Esophagus muscularis mucosa (tissue), 4 donors: ENCODE measurements around the gene PSKH1.
"Not testable (repeated sequence)": the region's sequence is repeated elsewhere in the genome, so short reads cannot be mapped to it uniquely, and the experiment has no call there.

Experiments
- CTCF ChIP-seq, 3 experiments: fragments of 200-600 bp in 2 of 3; fragments of 450-650 bp in 1 of 3; sonication (generic) in 2 of 3; IDR thresholded peaks; one replicate each; pipeline ENCODE4 v1.5.1; 2017 to 2019; ENCODE audit warnings: antibody characterized with exemption in 3 of 3, mild to moderate bottlenecking in 2 of 3, moderate library complexity in 1 of 3
- EP300 ChIP-seq: sonication (generic); formaldehyde crosslinking; IDR thresholded peaks from one replicate; pipeline ENCODE4 v1.6.1; 2017; ENCODE audit warnings: antibody characterized with exemption
- POLR2A ChIP-seq: fragments of 450-650 bp; IDR thresholded peaks from one replicate; pipeline ENCODE4 v1.6.1; 2017; ENCODE audit warnings: antibody characterized with exemption, moderate library complexity, mild to moderate bottlenecking, low read depth
- POLR2AphosphoS5 ChIP-seq, 2 donors: sonication (generic); formaldehyde crosslinking; IDR thresholded peaks; one replicate each; pipeline ENCODE4 v1.6.1; 2017; ENCODE audit warnings: antibody characterized with exemption in 2 of 2

DNA sequence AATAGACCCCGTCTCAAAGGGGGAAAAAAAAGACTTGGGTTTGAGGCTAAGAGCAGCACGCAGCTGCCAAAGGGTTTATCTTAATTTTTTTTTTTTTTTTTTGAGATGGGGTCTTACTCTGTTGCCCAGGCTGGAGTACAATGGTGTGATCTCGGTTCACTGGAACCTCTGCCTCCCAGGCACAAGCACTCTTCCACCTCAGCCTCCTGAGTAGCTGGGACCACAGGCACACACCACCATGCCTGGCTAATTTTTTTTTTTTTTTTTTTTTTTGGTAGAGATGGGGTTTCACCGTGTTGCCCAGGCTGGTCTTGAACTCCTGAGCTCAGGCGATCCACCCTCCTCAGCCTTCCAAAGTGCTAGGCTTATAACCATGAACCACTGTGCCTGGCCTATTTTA is 44.7 kb downstream of the PSKH1 start:
- not testable (repeated sequence) for TF ChIP-seq POLR2A; CTCF (IDR thresholded peaks at IDR 0.05); POLR2AphosphoS5 (IDR thresholded peaks at IDR 0.05); EP300
